GM12874 (cell line): Measurements from ENCODE around the gene URI1.

Experiments
- CTCF ChIP-seq: IDR thresholded peaks from 2 replicates; pipeline ENCODE4 v1.5.1; 2011; ENCODE audit warnings: low read depth, mild to moderate bottlenecking, control low read depth, low read length, moderate library complexity; ENCODE audit not compliant: insufficient read depth

URI1 gene

GRCh38 chr19:30028118-30028991, 86.3 kb downstream of the URI1 start:
- TF ChIP-seq CTCF: no peak

GRCh38 chr19:30028992-30029343, 86.9 kb downstream of the URI1 start:
- no peak for TF ChIP-seq CTCF

GRCh38 chr19:30029721-30030510, 87.9 kb downstream of the URI1 start:
- TF ChIP-seq CTCF: no peak

- no peak for TF ChIP-seq CTCF
Observed at GRCh38 chr19:30034321-30034720, 92.3 kb downstream of the URI1 start.

- TF ChIP-seq CTCF: no peak
Observed at GRCh38 chr19:30036154-30037129, 94.4 kb downstream of the URI1 start.

- TF ChIP-seq CTCF: no peak
Observed at GRCh38 chr19:30037835-30038234, 95.8 kb downstream of the URI1 start.
